Kidney (tissue), 22 donors: ENCODE data around the gene ZC3H12D. TPM values are rescaled to one million over a fixed set of nuclear protein-coding genes. Genes with fewer than 3 reads are reported as not detected.

ENCODE experiments used
- DNase-seq, 5 donors: peaks; one replicate each; pipeline ENCODE4 v3.0.0-alpha.2; 2013 to 2020
- FAIRE-seq: peaks from 2 replicates; lab custom pipeline; 2012; peaks lifted over from hg19 to GRCh38; lab: Jason Lieb, UNC
- H3K27ac ChIP-seq, 2 donors: one replicate each; pipeline ENCODE4 v1.7.0; 2013; ENCODE audit warnings: low read depth in 2 of 2, low read length in 2 of 2, inconsistent platforms in 1 of 2
- H3K27me3 ChIP-seq: one replicate; pipeline ENCODE4 v1.7.1; 2013; ENCODE audit warnings: low read length, inconsistent platforms; ENCODE audit not compliant: control insufficient read depth, insufficient read depth
- H3K36me3 ChIP-seq, 3 donors: one replicate each; pipeline versions ENCODE4 v1.7.0 to v1.7.1; 2013; ENCODE audit warnings: low read length in 3 of 3, control low read depth in 1 of 3, inconsistent platforms in 1 of 3; ENCODE audit not compliant: insufficient read depth in 3 of 3, control insufficient read depth in 2 of 3
- H3K4me1 ChIP-seq, 3 donors: one replicate each; pipeline versions ENCODE4 v1.7.0 to v1.7.1; 2013; ENCODE audit warnings: low read length in 3 of 3, inconsistent platforms in 1 of 3, low read depth in 1 of 3; ENCODE audit not compliant: control insufficient read depth in 2 of 3, insufficient read depth in 2 of 3
- H3K4me3 ChIP-seq, 3 donors: one replicate each; pipeline versions ENCODE4 v1.7.0 to v1.8.1; 2013; ENCODE audit warnings: low read length in 3 of 3, control low read depth in 1 of 3, inconsistent platforms in 1 of 3
- H3K9ac ChIP-seq, 3 donors: one replicate each; pipeline versions ENCODE4 v1.7.0 to v1.7.1; 2013; ENCODE audit warnings: low read length in 3 of 3, control low read depth in 1 of 3, inconsistent platforms in 1 of 3
- H3K9me3 ChIP-seq, 3 donors: one replicate each; pipeline versions ENCODE4 v1.7.0 to v1.7.1; 2013; ENCODE audit warnings: low read length in 3 of 3, control low read depth in 1 of 3, inconsistent platforms in 1 of 3; ENCODE audit not compliant: control insufficient read depth in 2 of 3, insufficient read depth in 1 of 3
- CTCF ChIP-seq: IDR thresholded peaks from 3 replicates; pipeline ENCODE4 v1.5.1; 2012; ENCODE audit warnings: mild to moderate bottlenecking, moderate library complexity, borderline replicate concordance; ENCODE audit not compliant: insufficient read depth; ENCODE audit errors: extremely low read depth
- intact Hi-C: fragments of 100-400 bp; cut with DNase I; formaldehyde crosslinking; loops from one replicate; pipeline ENCODE4 v1.11.1; 2022
- long read RNA-seq, 10 donors: library from polyadenylated mRNA in 1 of 10; unstranded in 1 of 10; transcript quantifications; one replicate each; pipeline ENCODE4 v2.0.0 and lab custom pipeline, GENCODE V29; 2021 to 2026
- polyA plus RNA-seq: library from polyadenylated mRNA; stranded (reverse); fragments of 350-450 nt; fragmentation: Illumina TruSeq; extraction: RNeasy Lipid Tissue Mini Kit (QIAGEN cat#74804); gene quantifications from one replicate; pipeline ENCODE4 v1.2.3, GENCODE V29; 2014; ENCODE audit warnings: low read depth, low replicate concordance; ENCODE audit not compliant: insufficient read depth
- total RNA-seq: library from RNA; stranded (reverse); fragmentation: NEBNext Ultra II Directional; extraction: Animal tissue kit (Norgen Biotek cat#: 25700); gene quantifications from one replicate; pipeline ENCODE4 v1.2.1, GENCODE V29; 2021
- donor health status: control.
- donor health status: control.
- donor health status: control.
- donor health status: control.
- donor health status: control.
- donor health status: DM: yes; HTN: yes; CAD: no.
- donor health status: Normal renal cell carcinoma (clear cell type).

Gene ZC3H12D
- total RNA-seq (3.7 TPM), polyA plus RNA-seq (0.82 TPM)
- long read RNA-seq, donor 1 = 0 reads
- long read RNA-seq, donor 2 = 0 reads
- long read RNA-seq, donor 3 = 0 reads
- long read RNA-seq, donor 4 = 0 reads
- long read RNA-seq, donor 5 = 0 reads
- long read RNA-seq, donor 6 = 0 reads
- long read RNA-seq, donor 7, partial matches to known transcripts = 0 of 1 reads
- long read RNA-seq, donor 7, other reads (novel, unspliced or antisense) = 1 of 1 reads
- long read RNA-seq, donor 8 = 0 reads
- long read RNA-seq, donor 9 = 0 reads
- long read RNA-seq, donor 10 = 0 reads

- Histone ChIP-seq H3K4me3 (peak within 1 kb of the TSS in 2 of 3 donors; percentile 18 to 46), H3K27ac (peak within 1 kb of the TSS; percentile 59 to 61), H3K4me1 (peaks cover 0 to 21% (median 13%) of the 10 kb centered on the region in 3 donors), H3K9me3 (no peaks in the 10 kb centered on the region), H3K27me3 (no peaks in the 10 kb centered on the region), H3K36me3 (no peaks in the 10 kb centered on the region), H3K9ac (no peak within 1 kb of the TSS)
- TF ChIP-seq CTCF = peak; percentile 11
- no peak for FAIRE-seq
- DNase-seq = peak in 1 of 5 donors; percentile 81
- intact Hi-C loops = no loop called here
Measured at GRCh38 chr6:149484733-149485700, at the start of gene ZC3H12D. ZC3H12D (minus strand) TSS chr6:149485014; CDS start chr6:149474543, 10,471 bp downstream.

GRCh38 chr6:149529650-149530049, 44.8 kb upstream of the ZC3H12D start:
- no peaks in the 10 kb centered on the region for H3K9me3 ChIP-seq
- no peak for DNase-seq

GRCh38 chr6:149515494-149515893, 30.7 kb upstream of the ZC3H12D start:
- Histone ChIP-seq H3K27ac (no peak overlapping the region), H3K9me3 (no peaks in the 10 kb centered on the region), H3K4me3 (no peak overlapping the region), H3K9ac (no peak overlapping the region), H3K27me3 (no peaks in the 10 kb centered on the region), H3K36me3 (peaks cover 0 to 17% (median 2%) of the 10 kb centered on the region in 3 donors), H3K4me1 (no peaks in the 10 kb centered on the region)
- FAIRE-seq (no peak), DNase-seq (no peak)
- no peak for TF ChIP-seq CTCF
- intact Hi-C loops = no loop called here

More at GRCh38 chr6:149529650-149530049, 44.8 kb upstream of the ZC3H12D start:
- intact Hi-C loops = no loop called here
- no peak for TF ChIP-seq CTCF
- FAIRE-seq = no peak
- H3K4me3 ChIP-seq = no peak overlapping the region
- no peaks in the 10 kb centered on the region for H3K4me1 ChIP-seq
- no peak overlapping the region for H3K27ac ChIP-seq
- no peak overlapping the region for H3K9ac ChIP-seq
- H3K36me3 ChIP-seq = peaks cover 11 to 34% (median 11%) of the 10 kb centered on the region in 3 donors
- H3K27me3 ChIP-seq = no peaks in the 10 kb centered on the region
